ENCODE data around the gene NTRK3.
"Not testable (repeated sequence)": the region's sequence is repeated elsewhere in the genome, so short reads cannot be mapped to it uniquely, and the experiment has no call there.

The NTRK3 gene

GRCh38 chr15:88115486-88116152 is 140.9 kb downstream of the NTRK3 start:
- DNase-seq = no peak

GRCh38 chr15:88113613-88114308 is 142.8 kb downstream of the NTRK3 start:
- DNase-seq = no peak

GRCh38 chr15:88108991-88109390 is 147.5 kb downstream of the NTRK3 start:
- DNase-seq = no peak

GRCh38 chr15:88108477-88108876 is 148.1 kb downstream of the NTRK3 start:
- DNase-seq = no peak

- DNase-seq = no peak
Observed at GRCh38 chr15:88106074-88106473, 150.5 kb downstream of the NTRK3 start.

GRCh38 chr15:88104357-88104756 is 152.2 kb downstream of the NTRK3 start:
- no peak for DNase-seq

- DNase-seq = no peak
Observed at GRCh38 chr15:88100181-88100580, 156.4 kb downstream of the NTRK3 start.

GRCh38 chr15:88098361-88098760 is 158.2 kb downstream of the NTRK3 start:
- no peak for DNase-seq

- DNase-seq = no peak
Observed at GRCh38 chr15:88091444-88092016, 165.0 kb downstream of the NTRK3 start.

GRCh38 chr15:88090481-88091011 is 166.0 kb downstream of the NTRK3 start:
- no peak for DNase-seq

- DNase-seq = no peak
Observed at GRCh38 chr15:88089731-88090130, 166.8 kb downstream of the NTRK3 start.

GRCh38 chr15:88089024-88089620 is 167.4 kb downstream of the NTRK3 start:
- DNase-seq = no peak

GRCh38 chr15:88083811-88084760 is 172.5 kb downstream of the NTRK3 start:
- no peak for DNase-seq

GRCh38 chr15:88080616-88081015 is 175.9 kb downstream of the NTRK3 start:
- DNase-seq = no peak

GRCh38 chr15:88077296-88078020 is 179.1 kb downstream of the NTRK3 start:
- DNase-seq = no peak

- DNase-seq = no peak
Observed at GRCh38 chr15:88076328-88076727, 180.2 kb downstream of the NTRK3 start.

- no peak for DNase-seq
Observed at GRCh38 chr15:88075102-88075501, 181.4 kb downstream of the NTRK3 start.

- no peak for DNase-seq
Observed at GRCh38 chr15:88074386-88074785, 182.2 kb downstream of the NTRK3 start.

GRCh38 chr15:88073391-88073691 is 183.2 kb downstream of the NTRK3 start:
- no peak for DNase-seq

- DNase-seq = no peak
Observed at GRCh38 chr15:88072598-88073390, 183.7 kb downstream of the NTRK3 start.

- DNase-seq = not testable (repeated sequence)
Observed at GRCh38 chr15:88072133-88072532, 184.4 kb downstream of the NTRK3 start.

Data from GOT3 (cell line).